Glomerular endothelial cell (primary cell): ENCODE data around the gene LECT2. TPM values are rescaled to one million over a fixed set of nuclear protein-coding genes. Genes with fewer than 3 reads are reported as not detected.

Experiments used
- DNase-seq: peaks from one replicate; pipeline ENCODE4 v3.0.0-alpha.2; 2011; ENCODE audit warnings: low read depth, low spot score; ENCODE audit errors: extremely low read depth
- total RNA-seq: library from RNA; depleted of rRNA; stranded (reverse); fragments of >200 nt; gene quantifications from 2 replicates; pipeline ENCODE4 v1.2.3, GENCODE V29; 2015

Gene LECT2
- total RNA-seq, 1 donor from 2014 or later, result not detected

DNA sequence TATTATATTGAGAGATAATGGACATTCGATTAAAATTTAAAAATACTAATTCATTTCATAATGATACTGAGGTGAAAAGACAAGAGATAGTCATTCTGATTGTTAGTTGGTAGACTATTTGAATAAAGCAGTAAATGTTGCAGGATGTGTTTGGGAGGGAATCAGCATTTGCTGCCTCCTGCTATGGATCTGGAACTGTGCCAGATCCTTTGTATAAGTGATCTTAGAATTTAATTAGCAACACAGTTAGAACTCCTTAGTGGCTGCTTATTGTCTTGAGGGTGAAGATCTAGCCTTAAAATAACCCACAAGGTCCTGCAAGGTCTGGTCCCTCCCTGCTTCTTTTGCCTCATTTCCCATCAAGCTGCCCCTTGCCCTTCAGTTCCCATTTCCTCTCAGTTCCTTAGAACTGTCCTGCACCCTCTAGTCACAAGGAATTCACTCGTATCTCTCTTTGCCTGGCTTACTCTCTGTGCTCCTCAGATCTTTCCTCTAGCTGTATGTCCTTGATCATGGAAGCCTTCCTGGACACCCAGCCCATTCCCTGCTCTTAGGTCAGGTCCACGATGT, 12.5 kb downstream of the LECT2 start:
- DNase-seq, result no peak

DNA sequence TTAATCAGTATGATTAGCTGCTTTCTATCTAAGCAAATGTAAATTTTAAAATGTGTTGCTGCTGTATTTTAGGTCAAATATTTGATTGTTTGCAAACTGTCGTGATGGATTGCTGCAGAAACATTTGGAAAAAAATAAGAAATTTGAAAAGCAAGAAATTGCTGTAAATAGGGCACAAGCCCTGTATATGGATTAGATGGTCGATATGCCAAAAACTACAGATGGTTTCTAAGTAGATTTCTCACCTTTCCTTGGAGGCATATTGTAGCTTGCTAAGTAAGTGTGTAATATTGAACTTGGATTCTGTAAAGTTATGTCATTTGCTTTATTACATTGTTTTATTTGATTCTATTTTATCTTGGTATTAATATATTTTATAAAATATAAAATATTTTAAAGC, 13.1 kb downstream of the LECT2 start:
- DNase-seq, result no peak

DNA sequence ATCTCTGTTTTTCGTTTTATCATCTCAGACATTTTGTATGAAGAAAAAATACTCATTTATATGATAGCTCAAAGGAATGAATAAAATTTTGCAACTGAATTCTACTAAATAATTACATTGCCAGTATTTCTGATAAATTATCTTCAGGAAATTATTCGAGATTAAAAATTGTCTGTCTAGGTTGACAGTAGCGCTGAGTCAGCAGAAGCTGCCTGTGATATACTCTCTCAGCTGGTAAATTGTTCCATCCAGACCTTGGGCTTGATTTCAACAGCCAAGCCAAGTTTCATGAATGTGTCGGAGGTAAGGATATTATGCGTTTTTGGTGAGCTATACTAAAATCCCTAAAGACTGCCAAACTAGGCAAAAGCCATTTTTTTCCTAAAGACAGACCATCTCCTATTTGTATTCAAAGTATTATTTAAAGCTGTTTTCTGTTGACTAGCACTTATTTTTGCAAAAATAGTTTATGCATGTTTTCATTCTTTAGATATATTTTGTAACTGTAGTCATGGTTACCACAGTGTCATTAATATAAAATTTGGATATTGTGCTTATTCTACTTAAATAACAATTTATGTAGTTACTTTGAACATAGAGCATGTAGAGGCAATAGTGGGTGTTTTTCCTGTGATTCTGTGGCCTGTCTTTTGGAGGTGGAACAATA, 17.4 kb downstream of the LECT2 start:
- DNase-seq, result no peak

DNA sequence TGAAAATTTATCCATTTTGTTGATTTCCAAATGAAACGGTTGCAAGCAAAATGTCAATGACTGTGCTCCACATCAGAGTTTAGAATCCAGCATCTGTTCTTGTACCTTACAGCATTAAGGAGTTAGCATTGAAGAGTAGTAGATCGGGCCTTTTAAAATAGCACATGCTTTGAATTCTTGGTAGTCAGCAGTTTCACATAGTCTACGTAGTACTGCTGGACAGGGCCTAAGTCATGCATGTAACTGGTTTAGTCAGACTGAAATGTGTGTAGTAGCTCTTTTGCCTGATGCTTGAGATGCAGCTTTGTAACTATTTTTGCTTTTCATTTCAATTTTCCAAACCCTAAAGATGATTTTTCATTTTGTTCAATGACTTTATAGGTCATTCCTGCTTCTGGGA, 19.8 kb downstream of the LECT2 start:
- no peak for DNase-seq

DNA sequence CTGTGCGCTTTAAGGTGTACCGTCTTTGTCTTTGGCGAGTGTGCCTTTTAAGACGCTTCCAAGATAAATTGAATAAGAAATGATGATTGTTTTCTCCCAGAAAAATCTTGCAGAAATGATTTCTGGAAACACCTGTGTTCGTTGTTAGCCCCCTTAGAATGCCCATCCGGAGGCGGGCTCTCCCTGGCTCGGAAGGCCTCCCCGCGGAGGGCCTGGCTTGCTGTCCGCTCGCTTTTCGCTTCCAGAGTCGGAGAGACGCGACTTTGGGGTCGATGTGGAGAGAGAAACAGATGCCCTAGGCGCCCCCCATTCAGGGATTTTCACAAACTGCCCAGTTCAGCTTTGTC, 23.9 kb downstream of the LECT2 start:
- DNase-seq, result no peak

DNA sequence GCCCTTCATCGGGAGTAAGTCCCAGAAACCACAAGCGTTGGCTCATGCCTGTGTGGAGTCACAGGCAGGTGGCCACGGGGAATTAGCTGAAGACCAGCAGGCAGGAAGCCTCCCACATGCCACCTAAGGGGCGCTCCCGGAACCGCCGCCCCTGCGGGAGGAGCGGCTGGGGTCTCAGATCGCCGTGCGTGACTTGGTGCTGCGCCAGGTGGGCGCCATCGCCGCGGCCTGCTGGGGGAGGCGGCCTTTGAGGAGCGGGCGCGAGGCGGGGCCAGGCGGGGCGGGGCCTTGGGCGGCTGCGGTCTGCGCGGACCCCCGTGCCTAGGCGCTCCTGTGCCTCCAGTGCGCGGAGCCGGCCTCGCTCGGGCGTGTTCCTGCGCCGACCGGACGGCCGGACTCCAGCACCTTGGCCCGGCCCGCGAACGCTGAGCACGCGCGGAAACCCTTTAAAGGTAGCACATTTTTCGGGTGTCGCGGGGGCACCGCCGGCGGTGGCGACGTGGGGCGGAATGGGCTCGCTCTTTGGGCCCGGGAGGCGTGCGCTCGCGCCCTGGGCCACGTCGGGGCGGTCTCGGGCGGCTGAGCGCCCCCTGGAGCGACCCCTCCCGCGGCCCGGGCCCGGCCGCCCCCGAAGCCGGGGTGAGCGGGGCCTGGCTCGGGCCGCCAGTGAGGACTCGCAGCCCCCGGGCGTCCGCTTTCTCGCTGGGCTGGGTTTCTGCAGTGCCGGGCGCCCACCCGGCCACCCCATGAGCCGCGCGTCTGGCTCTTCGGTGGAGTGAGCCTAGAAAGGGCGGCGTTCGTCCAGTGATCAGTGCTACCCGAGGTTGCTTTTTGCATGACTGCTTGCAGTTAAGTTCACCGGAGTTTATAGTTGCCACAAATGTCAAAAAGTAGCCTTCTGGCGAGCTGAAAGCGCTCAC, 24.5 kb downstream of the LECT2 start:
- no peak for DNase-seq

DNA sequence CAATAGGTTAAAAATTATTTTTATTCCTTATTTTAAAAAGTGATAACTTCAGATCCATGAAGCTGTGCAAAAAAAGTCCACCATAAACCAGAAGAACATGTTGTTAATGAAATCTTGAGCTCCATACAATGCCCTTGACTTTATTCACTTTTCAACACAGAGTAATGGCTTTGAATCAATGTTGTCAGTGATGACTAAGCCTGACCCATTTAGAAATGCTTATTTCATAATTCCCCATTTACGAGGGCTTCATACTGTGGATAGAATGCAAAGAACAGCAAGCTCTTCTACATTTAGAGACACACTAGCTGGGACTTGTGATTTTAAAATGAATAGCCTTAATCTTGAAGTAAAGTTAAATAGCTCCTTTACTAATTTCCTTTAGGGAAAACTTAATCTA, 33.4 kb downstream of the LECT2 start:
- no peak for DNase-seq

DNA sequence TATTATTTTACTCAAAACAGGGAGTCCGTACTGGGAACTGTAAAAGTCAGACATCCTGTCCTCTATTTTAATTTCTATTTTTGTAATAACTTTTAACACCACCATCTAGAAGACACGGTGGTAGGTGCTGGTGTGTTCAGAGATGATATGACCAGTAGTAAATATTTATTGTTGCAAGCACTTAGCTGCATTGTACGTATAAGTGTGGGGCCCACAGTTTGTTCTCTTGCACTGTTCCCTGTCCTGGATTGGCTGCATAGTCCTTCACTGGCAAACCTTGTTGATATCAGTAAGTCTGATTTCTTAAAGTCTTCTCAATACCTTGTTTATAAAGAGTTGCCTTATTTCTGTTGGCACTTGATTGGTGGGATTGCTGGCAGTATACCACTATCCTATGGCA, 34.6 kb downstream of the LECT2 start:
- DNase-seq, result no peak

DNA sequence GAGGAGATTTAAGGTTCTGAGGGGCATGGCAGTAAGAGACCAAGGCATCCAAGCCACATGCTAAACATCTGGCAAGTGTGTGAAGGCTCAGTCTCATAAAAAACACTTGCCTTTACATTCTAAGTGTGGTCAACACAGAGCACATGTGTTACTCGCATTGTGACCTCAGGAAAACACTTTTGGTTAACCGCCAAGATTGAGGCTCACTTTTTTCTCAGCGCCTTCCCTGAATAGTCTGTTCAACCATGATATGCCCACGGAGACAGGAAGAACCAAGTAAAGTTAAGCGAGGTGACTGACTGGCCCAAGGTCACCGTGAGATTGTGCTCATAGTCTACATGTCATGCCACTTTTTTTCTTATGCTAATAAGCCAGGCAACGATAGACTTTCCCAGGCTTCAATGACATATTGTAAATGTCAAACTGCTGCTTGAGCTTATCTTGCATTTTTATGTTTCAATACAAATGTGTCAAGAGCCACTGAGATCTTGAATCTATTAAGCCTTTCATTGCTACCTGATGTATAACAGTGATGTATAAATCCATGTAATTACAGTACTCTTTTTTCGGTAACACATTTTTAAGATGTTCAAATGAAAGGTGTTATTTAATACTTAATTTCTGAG, 38.0 kb downstream of the LECT2 start:
- DNase-seq, result no peak

DNA sequence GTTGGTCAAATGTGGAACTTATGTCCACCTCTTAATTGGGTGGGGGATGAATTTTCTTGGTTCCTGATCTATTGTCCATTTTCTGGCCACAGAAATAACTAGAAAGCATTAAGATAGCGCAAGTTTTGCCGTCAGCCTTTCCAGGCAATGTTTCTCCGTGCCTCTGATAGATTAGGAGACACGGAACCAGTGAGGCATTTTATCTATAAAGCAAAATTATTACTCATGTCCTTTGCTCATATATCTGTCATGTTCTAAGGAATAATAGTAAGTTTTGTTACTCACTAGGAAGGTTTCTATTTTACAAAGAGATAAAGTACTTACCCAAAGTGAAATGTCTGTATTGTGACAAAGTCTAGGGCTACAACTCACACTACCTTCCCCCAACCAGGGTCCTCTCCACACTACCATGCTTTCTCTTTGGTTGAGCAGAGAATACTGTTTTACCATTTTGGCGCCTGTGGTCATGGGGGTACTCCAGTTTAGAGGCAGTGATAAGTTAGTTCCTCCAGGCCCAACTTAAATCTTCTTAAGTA, 39.2 kb downstream of the LECT2 start:
- DNase-seq, result no peak

DNA sequence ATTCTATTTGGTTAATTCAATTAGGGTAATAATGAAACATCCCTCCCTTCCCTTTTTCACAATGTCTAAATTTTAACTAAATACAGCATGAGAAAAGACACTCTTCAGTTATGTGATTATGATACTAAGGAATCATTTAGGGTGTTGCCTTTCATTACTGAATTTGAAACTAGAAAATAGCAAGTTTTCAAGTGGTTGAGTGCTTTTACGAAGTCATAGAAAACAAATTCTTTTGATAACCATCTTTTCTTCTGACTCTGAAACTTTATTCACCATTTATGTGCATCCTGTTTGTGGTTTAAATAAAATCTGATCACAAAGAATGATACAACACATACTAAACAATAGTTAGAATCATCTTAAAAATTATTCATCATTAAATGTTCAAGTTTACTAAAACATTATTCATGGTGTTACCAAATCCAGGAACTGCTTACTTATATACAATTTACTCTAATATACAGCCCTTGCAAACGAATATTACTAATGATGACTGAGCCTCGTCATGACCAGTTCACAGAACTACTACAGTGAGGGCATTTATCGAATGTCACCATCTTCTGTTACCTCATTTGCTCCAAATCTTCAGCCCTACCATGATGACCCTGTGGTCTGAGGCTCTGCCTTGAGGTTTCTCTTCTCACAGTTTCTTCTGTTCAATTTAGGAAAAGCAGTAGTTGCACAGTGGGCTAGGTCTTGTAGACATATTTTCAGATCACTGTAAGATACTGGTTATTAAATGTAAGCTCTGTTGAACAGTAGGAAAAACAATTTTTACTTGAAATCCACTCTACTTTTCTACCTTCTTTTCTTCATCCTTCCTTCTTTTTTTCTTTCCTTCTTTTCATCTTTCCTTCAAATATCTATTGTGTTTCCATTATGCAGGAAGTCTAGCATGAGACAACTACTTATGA, 40.8 kb downstream of the LECT2 start:
- no peak for DNase-seq

DNA sequence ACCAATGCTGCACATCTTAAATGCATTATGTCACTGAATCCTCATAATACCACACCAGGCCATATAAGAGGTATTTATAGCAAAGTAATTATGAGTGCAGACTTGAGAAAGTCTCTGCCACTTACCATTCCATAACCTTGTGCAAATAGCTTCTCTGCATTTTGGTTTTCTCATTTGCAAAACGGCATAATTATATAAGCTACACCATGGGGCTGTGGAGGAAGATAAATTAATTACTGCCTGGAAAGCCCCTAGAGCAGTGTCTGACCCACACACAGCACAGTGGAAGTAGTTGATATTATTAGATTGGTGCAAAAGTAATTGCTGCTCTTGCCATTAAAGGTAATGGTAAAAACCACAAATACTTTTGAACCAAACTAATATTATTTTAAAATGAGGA, 49.6 kb downstream of the LECT2 start:
- DNase-seq, result no peak

DNA sequence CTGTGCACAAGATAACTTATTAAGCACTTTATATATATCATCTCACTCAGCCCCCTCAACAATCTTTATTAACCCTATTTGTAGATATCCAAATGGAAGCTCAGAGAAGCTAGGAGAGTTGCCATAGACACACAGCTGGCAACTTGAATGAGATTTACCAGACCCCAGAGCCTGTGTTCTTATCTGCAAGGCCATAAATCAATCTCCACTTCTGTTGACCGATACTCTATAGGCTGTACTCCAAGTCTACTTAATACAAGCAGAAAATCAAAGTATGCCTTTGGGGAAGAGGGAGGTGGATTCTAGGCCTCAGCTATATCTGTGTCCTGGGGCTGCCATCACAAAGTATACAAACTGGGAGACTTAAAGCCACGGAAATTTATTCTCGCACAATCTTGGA, 53.1 kb downstream of the LECT2 start:
- DNase-seq, result no peak

DNA sequence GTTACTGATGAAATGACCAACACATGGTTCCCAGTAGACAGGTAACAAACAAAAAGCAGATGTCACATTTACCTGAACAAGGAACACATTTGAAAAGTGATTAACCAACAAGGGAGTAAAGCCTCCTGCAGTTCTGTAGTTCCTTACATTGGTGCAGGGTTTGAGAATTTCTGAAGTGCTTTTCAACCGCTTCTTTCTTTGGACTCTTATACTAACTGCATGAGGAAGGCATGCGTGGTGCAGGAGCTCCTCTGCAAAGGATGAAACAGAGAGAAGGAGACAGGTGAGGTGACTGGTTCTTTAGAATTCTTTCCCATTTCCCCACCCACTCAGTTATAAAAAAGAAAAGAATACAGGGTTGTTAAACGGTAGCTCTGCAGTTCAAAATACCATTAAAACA, 54.5 kb downstream of the LECT2 start:
- no peak for DNase-seq

DNA sequence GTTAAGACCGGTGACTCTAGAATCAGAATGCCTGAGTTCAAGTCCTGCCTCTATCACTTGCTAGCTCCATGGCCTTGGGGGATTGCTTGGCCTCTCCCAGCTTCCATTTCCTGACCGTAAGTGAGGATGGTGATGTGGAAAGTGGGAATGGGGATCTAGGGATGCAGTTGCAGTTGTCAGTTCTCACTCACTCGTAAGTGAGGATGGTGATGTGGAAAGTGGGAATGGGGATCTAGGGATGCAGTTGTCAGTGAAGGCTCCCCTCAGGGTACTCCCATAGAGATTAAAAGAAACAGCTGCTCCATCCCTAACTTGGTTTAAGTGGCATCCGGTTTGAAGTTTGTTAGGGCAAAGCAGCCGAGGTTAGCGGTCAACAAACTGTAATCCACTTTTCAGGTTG, 56.1 kb downstream of the LECT2 start:
- no peak for DNase-seq

Other genes starting within 250 kb of the LECT2 start
- gene SLC25A48, start 120.3 kb downstream of the LECT2 start, total RNA-seq, result not detected in 2 replicates
- not detected in 2 replicates for gene IL9, start 59.1 kb downstream of the LECT2 start, total RNA-seq
- gene TGFBI, start 74.0 kb upstream of the LECT2 start, total RNA-seq, result 110 and 125 TPM in 2 replicates
- 42.6 and 50.6 TPM in 2 replicates for gene SMAD5, start 177.9 kb upstream of the LECT2 start, total RNA-seq
- gene SMIM32, start 238.2 kb upstream of the LECT2 start, total RNA-seq, result not detected in 2 replicates